AG09319 (cell line): Measurements from ENCODE around the gene DUSP28.

Experiments
- DNase-seq: peaks from one replicate; pipeline ENCODE4 v3.0.0-alpha.2; 2010; ENCODE audit warnings: low read depth; ENCODE audit errors: extremely low read depth
- TF ChIP-seq, protein P1 (sequence below): IDR thresholded peaks from 2 replicates; pipeline ENCODE4 v1.5.1; 2011; ENCODE audit warnings: low read depth, mild to moderate bottlenecking, inconsistent platforms, low read length, moderate library complexity

DUSP28 gene

GRCh38 chr2:240586198-240586918 lies 26.2 kb downstream of the DUSP28 start, which contains the start of gene CAPN10:
Gene CAPN10 (plus strand): TSS chr2:240586734. CDS start chr2:240586912, 178 bp downstream.
- peak; percentile 81 for DNase-seq
- TF ChIP-seq, protein P1, sequence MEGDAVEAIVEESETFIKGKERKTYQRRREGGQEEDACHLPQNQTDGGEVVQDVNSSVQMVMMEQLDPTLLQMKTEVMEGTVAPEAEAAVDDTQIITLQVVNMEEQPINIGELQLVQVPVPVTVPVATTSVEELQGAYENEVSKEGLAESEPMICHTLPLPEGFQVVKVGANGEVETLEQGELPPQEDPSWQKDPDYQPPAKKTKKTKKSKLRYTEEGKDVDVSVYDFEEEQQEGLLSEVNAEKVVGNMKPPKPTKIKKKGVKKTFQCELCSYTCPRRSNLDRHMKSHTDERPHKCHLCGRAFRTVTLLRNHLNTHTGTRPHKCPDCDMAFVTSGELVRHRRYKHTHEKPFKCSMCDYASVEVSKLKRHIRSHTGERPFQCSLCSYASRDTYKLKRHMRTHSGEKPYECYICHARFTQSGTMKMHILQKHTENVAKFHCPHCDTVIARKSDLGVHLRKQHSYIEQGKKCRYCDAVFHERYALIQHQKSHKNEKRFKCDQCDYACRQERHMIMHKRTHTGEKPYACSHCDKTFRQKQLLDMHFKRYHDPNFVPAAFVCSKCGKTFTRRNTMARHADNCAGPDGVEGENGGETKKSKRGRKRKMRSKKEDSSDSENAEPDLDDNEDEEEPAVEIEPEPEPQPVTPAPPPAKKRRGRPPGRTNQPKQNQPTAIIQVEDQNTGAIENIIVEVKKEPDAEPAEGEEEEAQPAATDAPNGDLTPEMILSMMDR = no peak

- DNase-seq = no peak
- TF ChIP-seq, protein P1 = no peak
These were observed 27.0 kb downstream of the DUSP28 start for GRCh38 chr2:240586919-240587800.

DNA sequence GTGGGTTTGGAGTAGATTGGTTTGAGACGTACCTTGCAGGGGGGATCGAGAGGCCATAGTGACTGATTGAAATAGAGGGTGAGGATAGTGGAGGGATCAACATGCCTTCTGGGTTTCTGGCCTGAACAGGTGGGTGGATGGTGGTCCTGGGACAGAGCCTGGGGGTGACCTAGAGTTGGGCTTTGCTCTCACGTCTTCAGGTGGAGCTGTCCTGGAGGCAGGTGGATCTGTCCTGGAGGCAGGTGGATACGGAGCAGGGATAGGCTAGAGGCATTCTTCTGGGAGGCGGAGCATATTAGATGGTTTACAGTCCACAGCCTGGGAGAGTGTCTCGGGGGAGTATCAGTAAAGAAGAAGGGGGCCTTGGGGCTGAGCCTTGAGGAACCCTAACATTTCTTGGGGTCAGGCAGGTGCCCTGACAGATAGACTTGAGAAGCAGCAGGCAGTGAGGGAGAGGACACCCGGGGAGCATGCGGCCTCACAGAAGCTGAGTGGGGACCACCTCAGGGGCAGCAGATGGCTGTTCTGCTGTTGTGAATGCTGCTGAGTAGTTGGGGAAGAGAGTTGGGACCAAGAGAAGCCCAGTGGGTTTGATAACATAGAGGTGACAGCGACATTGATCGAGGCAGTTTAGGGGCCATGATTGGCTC lies 28.0 kb downstream of the DUSP28 start:
- TF ChIP-seq, protein P1 = no peak
- DNase-seq = no peak

GRCh38 chr2:240588669-240589068 lies 28.5 kb downstream of the DUSP28 start:
- TF ChIP-seq, protein P1 = no peak
- DNase-seq = no peak

- TF ChIP-seq, protein P1 = no peak
- no peak for DNase-seq
These were observed 29.2 kb downstream of the DUSP28 start for GRCh38 chr2:240589375-240589774.

GRCh38 chr2:240589850-240590525 lies 29.8 kb downstream of the DUSP28 start:
- TF ChIP-seq, protein P1 = no peak
- DNase-seq = no peak
